Motor neuron (in vitro differentiated cells): Measurements from ENCODE around the gene SMC2. TPM values are rescaled to one million over a fixed set of nuclear protein-coding genes. Genes with fewer than 3 reads are reported as not detected.

Experiments
- ATAC-seq, 8 experiments: fragments of 200-7000 bp; cut with Tn5 transposase; replicated peaks in 6 of 8; 2 replicates each; pipeline ENCODE4 v1.8.0; 2021; ENCODE audit warnings: mild to moderate bottlenecking in 8 of 8, moderate library complexity in 8 of 8
- H3K27ac ChIP-seq, 2 donors: fragments of 250-450 bp; sonication (Bioruptor Pico); 2 replicates each; pipeline ENCODE4 v1.9.0; 2021; ENCODE audit warnings: antibody characterized with exemption in 2 of 2, mild to moderate bottlenecking in 2 of 2, moderate library complexity in 1 of 2
- H3K4me1 ChIP-seq, 2 donors: fragments of 250-450 bp; sonication (Bioruptor Pico); replicated peaks in 1 of 2; 2 replicates each; pipeline ENCODE4 v1.6.1; 2021; ENCODE audit warnings: antibody characterized with exemption in 2 of 2, mild to moderate bottlenecking in 2 of 2, moderate library complexity in 1 of 2
- H3K4me3 ChIP-seq, 5 donors: fragments of 250-450 bp; sonication (Bioruptor Pico); 2 replicates each; pipeline ENCODE4 v1.9.0; 2021; ENCODE audit warnings: antibody characterized with exemption in 5 of 5, mild to moderate bottlenecking in 5 of 5, moderate library complexity in 4 of 5
- WGBS, 10 experiments: fragments of 450-650 bp; shearing (Covaris generic); methylation state at CpG; one replicate each; pipeline ENCODE4 v1.0.0; 2022; 5-methylcytosine and 5-hydroxymethylcytosine counted together
- in situ Hi-C, 9 experiments: fragments of 400-800 bp; cut with MboI; loops; one replicate each; pipeline ENCODE4 v1.15.0; 2021; ENCODE audit warnings: low sequenced_read_pairs in 9 of 9, low pct_unique_long_range_greater_than_20kb in 2 of 9; ENCODE audit not compliant: unreplicated experiment in 9 of 9
- total RNA-seq, 8 experiments: library from RNA; unstranded; fragments of 300-600 nt; gene quantifications; 2 replicates each; pipeline versions ENCODE4 v1.2.3 to v1.2.4, GENCODE V29; 2022

Gene SMC2
- total RNA-seq, 8 experiments from 2014 or later, result 4.7 to 29.8 (median 7.3) TPM

DNA sequence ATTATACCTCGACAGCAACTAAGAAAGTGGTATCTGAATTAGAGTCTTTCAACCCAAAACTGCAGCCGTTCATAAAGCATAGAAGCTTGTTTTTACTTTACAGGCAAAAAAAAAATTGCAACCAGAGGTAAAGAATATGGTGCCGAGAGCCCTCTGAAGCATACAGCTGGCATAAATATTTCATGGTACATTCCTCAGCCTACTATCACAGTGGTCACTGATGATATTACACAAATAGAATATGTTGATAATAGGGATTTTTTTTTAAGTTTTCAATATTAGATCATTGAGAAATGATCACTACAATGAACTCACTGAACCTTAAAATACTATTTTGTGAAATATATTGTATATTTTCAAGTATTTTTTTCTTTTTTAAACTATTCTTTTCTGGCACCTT is 6.2 kb upstream of the SMC2 start:
- in situ Hi-C loops, result no loop called here
- ATAC-seq, result no peak
- WGBS, 10 experiments, result 19 to 100% (median 75%) methylated on average over 1 to 3 of the region's 3 CpGs

DNA sequence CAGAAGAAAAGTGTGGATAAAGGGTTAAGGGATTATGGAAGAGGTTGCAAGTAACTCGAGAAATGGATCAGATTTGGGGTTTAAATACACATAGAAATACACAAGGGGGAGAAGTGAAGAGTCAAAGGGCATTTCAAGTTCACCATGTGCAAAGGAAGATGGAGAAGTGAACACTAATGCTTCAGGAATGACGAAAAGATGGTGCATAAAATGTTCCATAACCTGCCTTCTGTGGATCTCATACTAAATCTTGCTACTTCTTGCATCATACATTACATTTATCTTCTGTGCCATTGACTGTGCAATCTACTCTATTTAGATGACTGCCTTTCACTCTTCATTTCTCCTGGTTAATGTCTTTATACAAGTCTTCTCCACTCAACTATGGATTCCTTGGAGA is 5.7 kb upstream of the SMC2 start:
- WGBS, 10 experiments, result 9 to 100% (median 72%) methylated on average over 1 to 2 of the region's 2 CpGs
- no peak for ATAC-seq
- H3K4me1 ChIP-seq, result peaks cover 26 to 27% of the 10 kb centered on the region in 2 donors
- H3K4me3 ChIP-seq, result no peak overlapping the region
- in situ Hi-C loops, result no loop called here
- H3K27ac ChIP-seq, result no peak overlapping the region

More for the DNA sequence above, 6.2 kb upstream of the SMC2 start:
- Histone ChIP-seq H3K4me1 (peaks cover 25 to 27% of the 10 kb centered on the region in 2 donors), H3K4me3 (no peak overlapping the region), H3K27ac (no peak overlapping the region)

DNA sequence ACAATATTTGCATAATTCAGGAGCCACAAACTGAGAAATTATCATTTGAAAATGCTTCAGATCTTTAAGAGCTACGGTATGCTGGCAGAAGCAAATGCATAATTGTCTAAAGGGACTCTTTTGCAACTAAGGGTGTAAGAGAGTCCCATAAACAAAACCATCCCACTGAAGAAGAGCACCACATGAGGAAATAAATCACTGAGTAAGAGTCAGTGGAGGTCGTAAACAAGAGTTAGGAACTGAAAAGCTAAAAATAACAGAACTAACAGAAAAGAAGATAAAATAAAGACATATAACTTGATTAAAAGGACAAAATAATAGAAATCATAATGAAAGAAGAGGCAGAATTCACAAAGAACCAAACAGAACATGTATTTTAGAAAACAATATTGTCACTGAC is 3.5 kb upstream of the SMC2 start:
- in situ Hi-C loops, result no loop called here
- Histone ChIP-seq H3K4me3 (no peak overlapping the region), H3K27ac (no peak overlapping the region), H3K4me1 (peaks cover 26 to 27% of the 10 kb centered on the region in 2 donors)
- 4 to 78% (median 53%) methylated on average over 1 to 2 of the region's 2 CpGs; no CpG with 5 or more reads in 1 of the 10 experiments for WGBS, 10 experiments
- ATAC-seq, result no peak

DNA sequence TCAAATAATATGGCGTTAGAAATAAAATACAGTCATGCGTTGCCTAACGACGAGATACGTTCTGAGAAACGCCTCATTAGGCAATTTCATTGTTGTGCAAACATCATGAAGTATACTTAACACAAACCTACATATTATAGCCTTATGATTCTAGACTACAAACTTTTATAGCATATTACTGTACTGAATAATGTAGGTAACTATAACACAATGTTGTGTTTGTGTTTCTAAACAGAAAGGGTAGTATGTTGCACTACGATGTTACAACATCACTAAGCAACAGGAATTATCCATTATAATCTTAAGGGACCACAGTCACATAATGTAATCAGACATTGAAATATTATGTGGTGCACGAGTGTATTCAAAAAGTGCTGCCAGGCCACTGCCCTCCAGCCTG is 3.0 kb upstream of the SMC2 start:
- ATAC-seq, result peak in 1 of 8 experiments; percentile 14
- Histone ChIP-seq H3K27ac (peak overlapping the region in 1 of 2 donors; percentile 73), H3K4me1 (peaks cover 26 to 27% of the 10 kb centered on the region in 2 donors), H3K4me3 (peak overlapping the region in 1 of 5 donors; percentile 9)
- WGBS, 10 experiments, result 40 to 90% (median 84%) methylated on average over 1 to 8 of the region's 8 CpGs; no CpG with 5 or more reads in 1 of the 10 experiments
- in situ Hi-C loops, result no loop called here

DNA sequence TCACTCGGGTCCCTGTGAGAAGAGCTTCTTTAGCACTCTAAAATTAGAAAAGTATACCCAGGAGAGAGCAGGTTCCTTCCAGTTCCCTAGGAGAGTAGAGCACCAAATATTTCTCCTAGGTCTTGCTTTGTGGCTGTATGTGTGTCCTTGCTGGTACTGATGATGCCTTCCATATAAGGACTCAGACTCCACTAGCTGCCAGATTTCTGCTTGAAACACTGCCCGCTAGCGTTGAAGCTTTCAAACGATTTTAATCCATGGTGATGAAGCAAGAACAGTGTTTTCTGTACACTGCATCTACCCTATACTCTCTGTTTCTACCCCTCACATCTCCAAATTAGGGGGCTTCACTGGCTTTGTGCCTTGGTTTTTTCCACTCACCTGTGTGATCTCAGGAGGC is 2.4 kb upstream of the SMC2 start:
- peak in 1 of 8 experiments; percentile 36 for ATAC-seq
- Histone ChIP-seq H3K4me1 (peaks cover 26 to 27% of the 10 kb centered on the region in 2 donors), H3K4me3 (peak overlapping the region in 2 of 5 donors; percentile 8 to 9), H3K27ac (peak overlapping the region in 1 of 2 donors; percentile 73)
- in situ Hi-C loops, result no loop called here
- WGBS, 10 experiments, result 54 to 100% (median 78%) methylated on average over 1 to 4 of the region's 4 CpGs; no CpG with 5 or more reads in 2 of the 10 experiments

DNA sequence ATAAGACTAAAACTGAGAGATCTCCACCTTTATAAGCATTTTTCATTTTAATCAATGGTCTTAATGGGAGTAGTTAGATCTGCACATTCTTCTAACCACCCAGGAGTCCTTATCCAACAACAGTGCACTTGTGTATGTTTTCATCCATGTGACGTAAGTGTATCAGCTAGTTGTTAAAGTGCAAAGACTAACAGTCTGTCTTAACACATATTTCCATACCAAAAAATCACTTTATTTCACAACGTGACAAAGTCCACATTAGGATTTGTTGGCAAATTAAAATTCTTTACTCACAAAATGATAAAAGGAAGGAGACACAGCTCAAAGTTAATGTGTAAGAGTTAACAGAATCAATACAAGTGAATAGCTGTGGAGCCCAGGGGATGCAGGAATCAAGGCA is 1.9 kb upstream of the SMC2 start:
- in situ Hi-C loops, result no loop called here
- peak overlapping the region in 3 of 5 donors; percentile 8 to 80 (median 57) for H3K4me3 ChIP-seq
- no peak for ATAC-seq
- peaks cover 26 to 27% of the 10 kb centered on the region in 2 donors for H3K4me1 ChIP-seq
- WGBS, 10 experiments, result 43 to 100% (median 100%) methylated on average over 1 to 2 of the region's 2 CpGs; no CpG with 5 or more reads in 1 of the 10 experiments
- peak overlapping the region in 1 of 2 donors; percentile 73 for H3K27ac ChIP-seq

DNA sequence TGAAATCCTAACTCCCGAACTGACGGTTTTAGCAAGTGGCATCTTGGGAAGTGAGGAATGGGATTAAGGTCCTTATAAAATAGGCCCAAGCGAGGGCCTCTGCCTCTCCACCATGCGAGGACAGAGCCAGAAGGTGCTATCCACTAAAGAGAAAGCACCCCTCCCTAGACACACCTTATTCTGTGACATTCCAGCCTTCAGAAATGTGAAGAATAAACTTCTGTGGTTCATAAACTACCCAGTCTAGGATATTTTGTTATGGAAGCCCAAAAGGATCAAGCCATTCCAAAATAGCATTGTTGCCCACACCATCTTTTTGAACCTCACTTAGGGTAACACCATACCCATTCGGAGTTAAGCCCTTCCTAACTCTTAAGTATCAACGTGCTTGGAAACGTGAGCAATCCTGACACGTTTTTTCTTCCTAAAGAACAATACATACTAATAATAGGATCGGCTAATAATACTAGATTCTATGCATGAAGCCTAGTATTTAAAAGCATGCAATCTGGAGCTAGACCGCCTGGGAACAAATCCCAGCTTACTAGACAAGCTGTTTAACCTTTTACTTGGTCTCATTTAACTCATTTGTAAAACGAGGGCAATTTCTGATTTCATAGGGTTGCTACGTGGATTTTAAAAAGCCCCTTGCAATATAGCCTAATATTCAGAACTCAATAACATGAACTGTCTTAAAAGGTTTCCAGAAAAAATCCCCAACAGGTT is 1.1 kb upstream of the SMC2 start:
- Histone ChIP-seq H3K4me3 (peak overlapping the region; percentile 46 to 80 (median 57)), H3K4me1 (peaks cover 26 to 27% of the 10 kb centered on the region in 2 donors), H3K27ac (peak overlapping the region; percentile 98 to 99)
- in situ Hi-C loops, result no loop called here
- WGBS, 10 experiments, result 0 to 80% (median 25%) methylated on average over 1 to 11 of the region's 12 CpGs
- ATAC-seq, result no peak

DNA sequence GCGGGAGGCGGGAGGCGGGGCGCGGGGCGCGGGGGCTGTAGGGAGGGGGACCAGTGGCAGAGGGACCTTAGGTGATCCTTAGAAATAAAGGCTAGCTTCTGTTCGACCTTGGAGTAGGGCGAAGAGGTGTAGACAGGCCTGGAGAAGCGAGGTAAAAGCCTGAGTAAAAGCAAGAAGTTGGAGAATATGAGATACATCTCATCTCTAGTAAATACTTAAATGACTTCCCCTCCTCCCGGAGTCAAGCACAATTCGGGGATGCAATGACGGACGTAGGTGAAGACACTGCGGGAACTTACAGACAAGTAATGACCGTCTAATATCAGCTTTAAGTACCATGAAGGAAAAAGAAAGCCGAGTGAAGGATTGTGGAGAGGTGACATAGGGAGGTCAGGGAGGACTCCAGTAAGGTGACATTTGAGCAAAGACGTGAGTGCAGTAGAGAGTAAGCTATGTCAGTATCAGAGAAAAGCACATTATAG is 466 bp downstream of the SMC2 start:
- 0 to 4% (median 0%) methylated on average over 1 to 7 of the region's 18 CpGs; no CpG with 5 or more reads in 3 of the 10 experiments for WGBS, 10 experiments
- H3K4me1 ChIP-seq, result peaks cover 26 to 27% of the 10 kb centered on the region in 2 donors
- peak in 1 of 8 experiments; percentile 0 for ATAC-seq
- in situ Hi-C loops, result no loop called here
- H3K27ac ChIP-seq, result peak overlapping the region in 1 of 2 donors; percentile 99
- H3K4me3 ChIP-seq, result peak overlapping the region; percentile 46 to 80 (median 57)

DNA sequence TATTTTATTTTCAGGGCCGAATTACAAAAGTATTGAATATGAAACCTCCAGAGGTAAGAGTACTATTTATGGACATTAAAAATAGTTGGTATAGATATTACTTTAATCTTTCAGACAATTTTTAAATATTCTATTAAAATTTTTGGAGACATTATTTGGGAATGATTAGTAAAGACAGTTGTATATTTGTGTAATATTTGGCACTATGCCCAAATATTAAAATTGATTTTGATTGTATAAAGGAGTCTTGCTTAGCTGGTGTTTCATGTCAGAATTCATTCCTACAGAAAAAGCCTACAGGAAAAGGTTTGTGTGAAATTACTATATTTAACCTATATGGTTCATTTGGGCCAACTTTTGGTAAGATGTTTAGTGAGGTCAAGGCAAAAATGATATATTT is 5.5 kb downstream of the SMC2 start:
- in situ Hi-C loops, result no loop called here
- Histone ChIP-seq H3K4me1 (no peaks in the 10 kb centered on the region), H3K4me3 (no peak overlapping the region), H3K27ac (no peak overlapping the region)
- WGBS, 10 experiments, result 80 to 100% (median 100%) methylated on average over 1 of the region's 1 CpG; no CpG with 5 or more reads in 1 of the 10 experiments
- no peak for ATAC-seq

DNA sequence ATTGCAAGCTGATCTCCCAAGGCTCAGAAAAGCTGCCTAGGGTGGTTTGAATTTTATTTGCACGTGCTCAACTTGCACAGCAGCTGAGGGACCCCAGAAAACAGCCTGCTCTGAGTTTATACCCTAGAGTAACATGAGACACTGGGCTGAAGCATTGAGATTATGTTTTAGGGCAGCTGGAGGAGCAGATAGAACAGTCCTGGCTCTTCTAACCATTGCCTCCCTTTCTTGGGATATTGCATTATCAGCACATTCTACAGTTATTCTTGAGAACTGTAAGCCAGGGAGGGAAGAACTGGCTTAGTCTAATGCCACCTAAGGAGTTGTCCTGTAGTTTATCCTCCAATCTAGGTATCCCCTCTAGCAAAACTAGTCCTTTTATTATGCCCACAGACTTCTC is 10.3 kb downstream of the SMC2 start:
- no peak for ATAC-seq
- Histone ChIP-seq H3K27ac (no peak overlapping the region), H3K4me1 (no peaks in the 10 kb centered on the region), H3K4me3 (no peak overlapping the region)
- in situ Hi-C loops, result no loop called here
- 20% methylated on average over 1 of the region's 1 CpG; no CpG with 5 or more reads in 9 of the 10 experiments for WGBS, 10 experiments

DNA sequence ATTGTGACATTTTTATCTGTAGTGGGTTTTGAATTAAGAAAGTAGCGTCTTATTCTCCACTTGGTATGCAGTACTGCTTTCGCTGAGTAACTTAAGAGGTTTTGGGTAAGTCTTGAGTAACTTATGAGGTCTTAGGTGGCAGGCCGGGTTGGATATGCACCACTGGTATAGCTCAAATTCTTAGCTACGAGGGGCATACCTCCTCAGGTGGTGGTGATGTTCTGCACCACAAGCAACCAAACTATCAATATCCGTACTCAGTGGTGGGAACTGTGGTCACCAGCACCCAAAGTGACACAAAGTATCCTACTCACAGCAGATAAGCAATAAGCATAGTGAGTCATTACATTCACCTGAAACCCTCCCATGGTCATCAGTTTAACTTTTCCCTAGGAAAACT is 13.7 kb downstream of the SMC2 start:
- no peak overlapping the region for H3K4me3 ChIP-seq
- no peak for ATAC-seq
- H3K4me1 ChIP-seq, result no peaks in the 10 kb centered on the region
- H3K27ac ChIP-seq, result no peak overlapping the region
- in situ Hi-C loops, result no loop called here
- 90 to 100% (median 96%) methylated on average over 1 to 5 of the region's 5 CpGs; no CpG with 5 or more reads in 1 of the 10 experiments for WGBS, 10 experiments

DNA sequence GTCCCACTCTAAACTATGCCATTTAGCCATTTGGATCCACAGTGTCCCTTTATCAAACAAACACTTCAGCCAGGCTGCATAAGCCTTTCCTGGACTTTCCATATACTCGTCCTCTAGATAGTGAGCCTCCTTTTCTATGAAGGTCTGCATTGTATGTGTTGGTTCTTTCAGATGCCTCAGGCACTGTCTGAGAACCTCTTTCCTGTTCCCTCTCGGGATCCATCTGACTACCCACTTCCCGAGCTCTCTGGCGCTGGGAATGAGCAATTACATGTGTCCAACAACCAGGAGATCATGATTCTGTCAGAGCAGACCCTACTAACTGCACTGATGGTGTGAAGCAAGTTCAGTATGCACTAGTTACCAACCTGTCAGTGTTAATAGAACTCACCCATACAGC is 14.2 kb downstream of the SMC2 start:
- Histone ChIP-seq H3K27ac (no peak overlapping the region), H3K4me3 (no peak overlapping the region), H3K4me1 (no peaks in the 10 kb centered on the region)
- ATAC-seq, result no peak
- WGBS, 10 experiments, result 90 to 100% (median 98%) methylated on average over 1 to 4 of the region's 4 CpGs; no CpG with 5 or more reads in 4 of the 10 experiments
- in situ Hi-C loops, result no loop called here

DNA sequence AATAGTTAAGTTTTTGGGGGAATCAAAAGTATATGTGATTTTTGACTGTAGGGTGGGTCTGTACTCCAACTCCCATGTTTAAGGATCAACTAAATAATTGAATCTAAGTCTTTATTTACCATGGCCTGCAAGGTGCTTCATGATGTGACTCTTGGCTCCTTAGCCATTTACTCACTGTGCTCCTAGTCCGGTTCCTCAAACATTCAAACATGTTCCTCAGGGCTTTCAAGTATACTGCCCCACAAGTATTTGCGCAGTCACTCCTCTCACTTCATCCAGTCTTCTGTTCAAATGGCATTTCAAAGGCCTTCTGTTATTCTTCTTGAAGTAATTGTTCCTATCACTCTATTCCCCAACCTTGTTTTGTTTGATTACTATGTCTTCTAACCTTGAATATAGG is 16.4 kb downstream of the SMC2 start:
- Histone ChIP-seq H3K4me3 (no peak overlapping the region), H3K4me1 (no peaks in the 10 kb centered on the region), H3K27ac (no peak overlapping the region)
- no peak for ATAC-seq
- WGBS, 10 experiments, result 86 to 100% (median 99%) methylated on average over 1 to 2 of the region's 2 CpGs; no CpG with 5 or more reads in 2 of the 10 experiments
- in situ Hi-C loops, result no loop called here
